Right hindlimb (tissue), 1 donor: ENCODE results near the gene MTMR1.

Experiments
- DNase-seq: peaks from one replicate; pipeline ENCODE4 v3.0.0-alpha.2; 2018

The MTMR1 gene

DNA sequence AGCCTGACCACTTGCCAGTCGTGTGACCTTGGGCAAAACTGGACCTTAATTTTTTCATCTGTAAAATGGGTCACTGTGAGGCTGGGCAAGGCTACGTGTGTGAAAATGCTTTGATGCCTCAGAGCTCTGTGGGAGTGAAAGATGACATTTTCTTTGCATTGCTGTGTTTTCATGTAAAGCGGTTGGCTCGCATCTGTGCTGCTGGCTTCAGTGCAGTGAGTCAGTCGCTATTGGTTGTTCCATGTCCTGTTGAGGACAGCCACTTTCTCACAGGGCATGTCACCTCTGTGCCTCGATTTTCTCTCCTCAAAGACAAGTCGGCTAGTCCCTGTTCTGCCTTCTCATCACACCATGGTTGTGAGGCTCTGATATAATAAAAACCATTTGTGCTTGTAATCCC, 4.4 kb downstream of the MTMR1 start:
- DNase-seq: no peak

DNA sequence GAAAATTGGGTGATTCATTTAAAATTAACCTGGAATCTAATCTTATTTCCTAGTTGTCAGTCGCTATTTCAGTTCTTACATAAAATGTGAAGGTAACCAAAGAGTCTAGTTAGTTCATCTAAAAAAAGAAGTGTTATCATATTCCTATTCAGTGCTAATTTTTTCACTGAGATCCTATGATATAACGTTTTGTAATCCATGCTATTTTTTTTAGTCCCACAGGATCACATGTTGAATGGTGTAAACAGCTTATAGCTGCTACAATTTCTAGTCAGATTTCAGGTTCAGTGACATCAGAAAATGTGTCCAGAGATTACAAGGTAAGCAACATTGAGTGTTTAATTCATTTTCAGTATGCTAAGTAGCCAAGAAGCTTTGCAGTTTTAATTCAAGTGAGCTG, 5.8 kb downstream of the MTMR1 start:
- no peak for DNase-seq

DNA sequence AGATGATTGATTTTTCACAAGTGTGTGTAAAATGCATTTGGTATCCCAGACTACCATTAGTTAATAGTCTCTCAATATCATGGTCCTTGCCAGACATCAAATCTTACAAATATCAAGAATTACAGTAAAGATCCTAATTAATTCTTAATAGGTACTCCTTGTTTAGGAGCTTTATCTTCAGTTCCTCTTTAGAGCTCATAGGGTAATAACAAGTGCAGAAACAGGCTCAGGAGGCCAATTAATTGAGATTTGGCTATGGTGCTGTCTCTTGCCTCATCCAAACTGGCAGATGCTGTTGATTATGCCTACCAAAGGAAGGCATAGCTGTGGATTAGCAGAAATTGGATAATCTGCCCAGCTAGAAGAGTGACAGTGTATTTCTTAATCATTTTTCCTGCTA, 6.9 kb downstream of the MTMR1 start:
- DNase-seq: no peak

DNA sequence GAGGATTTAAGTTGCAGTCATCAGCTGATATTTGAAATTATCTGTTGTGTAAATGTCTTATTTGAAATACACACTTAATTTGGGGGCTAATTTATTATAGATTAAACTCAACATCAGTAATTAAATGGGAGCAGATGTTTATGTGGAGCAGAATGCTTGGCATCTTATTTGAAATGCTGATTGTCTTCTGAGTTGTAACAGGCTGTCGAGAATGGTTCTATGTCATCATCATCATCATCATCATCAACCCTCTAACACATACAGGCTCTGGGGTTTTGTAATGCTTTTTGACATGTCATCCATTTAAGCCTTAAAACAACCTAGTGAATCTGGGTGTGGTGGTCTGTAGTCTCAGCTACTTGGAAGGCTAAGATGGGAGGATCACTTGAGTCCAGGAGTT, 8.2 kb downstream of the MTMR1 start:
- no peak for DNase-seq

DNA sequence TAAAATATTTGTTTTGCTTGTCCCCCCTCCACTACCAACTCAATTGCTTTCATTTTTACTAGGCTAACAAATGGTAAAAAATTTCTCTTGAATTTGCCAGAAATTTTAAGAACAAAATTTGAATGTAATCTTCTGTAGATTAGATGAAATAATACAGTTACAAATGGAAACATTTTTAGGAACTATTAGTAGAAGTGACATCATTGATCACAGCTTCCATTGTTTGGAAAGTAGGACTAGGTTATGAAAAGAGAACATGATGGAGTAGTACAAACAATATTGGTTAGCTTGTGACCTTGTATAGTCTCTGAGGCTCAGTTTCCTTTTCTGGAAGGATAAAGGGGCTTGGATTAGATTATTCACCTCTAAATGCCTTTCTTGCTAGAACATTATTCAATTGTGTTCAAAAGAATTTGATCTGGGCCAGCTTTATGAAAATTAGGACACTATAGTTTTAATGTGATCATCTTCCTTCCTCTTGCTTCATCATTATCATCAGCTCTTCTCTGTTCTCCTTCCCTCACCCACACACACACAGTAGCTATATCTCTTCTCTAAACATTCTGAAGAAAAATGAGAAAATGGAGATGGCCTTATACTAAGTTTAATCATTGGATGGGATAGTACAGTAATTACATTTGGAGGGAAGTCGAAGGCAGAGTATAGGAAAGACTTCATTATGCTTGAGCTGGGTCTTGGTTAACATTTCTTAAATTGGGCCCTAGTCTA, 9.9 kb downstream of the MTMR1 start:
- DNase-seq: no peak

DNA sequence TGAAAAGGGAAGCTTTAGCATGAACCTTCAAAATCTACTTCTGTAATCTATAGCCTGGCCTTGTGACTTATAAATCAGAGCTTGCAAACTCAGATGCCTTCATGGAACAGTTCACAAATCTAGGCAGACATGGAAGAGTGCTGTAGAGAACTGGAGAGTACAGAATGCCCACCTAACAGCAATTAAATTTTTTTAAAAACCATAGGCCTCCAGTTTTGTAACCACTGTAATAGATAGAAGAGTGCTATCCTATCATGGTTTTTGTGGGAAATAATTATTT, 10.4 kb downstream of the MTMR1 start:
- no peak for DNase-seq

DNA sequence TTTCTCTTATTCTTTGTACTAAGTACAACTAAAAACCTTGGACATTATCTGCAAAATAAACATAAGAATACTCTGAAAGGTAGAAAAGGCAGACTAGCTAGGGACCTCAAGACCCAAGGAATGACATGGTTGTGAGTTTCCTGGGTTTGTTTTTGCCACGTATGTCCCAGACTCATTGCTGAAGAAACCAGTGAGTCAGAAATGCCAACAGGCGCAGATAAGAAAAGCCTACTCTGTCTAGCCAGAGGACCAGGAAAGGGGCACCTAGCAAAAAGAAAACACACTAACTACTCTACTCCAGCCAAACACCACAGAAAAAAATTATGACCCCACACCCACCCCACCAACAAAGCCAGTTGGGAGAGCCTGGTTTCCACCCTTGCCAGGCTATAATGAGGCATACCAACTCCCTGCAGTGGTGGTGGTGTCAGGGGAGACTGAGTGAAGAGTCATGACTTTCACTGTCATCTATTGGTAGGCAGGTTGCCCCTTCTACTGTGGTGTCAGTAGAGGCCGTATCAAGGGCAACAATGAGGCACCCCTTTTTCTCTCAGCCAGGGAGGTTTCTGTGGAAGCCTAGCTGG, 10.9 kb downstream of the MTMR1 start:
- DNase-seq: no peak

DNA sequence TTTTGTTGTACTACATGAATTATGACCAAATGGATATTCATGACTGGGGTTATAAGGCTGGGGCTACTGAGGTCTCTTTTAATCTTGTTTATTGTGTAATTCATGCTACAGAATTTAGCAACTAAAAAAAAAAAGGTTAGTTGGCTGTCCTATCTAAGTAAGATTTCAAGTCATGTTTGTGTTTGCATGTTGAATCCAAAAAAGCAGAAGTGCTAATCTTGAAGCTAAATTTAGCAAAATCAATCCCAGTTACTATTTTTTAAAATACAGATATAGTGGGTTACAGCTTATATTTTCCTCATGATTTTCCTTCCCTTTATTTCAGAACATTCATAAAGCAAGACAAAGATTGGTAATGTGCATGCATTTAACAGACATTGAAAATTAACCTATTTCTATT, 19.4 kb downstream of the MTMR1 start:
- no peak for DNase-seq

DNA sequence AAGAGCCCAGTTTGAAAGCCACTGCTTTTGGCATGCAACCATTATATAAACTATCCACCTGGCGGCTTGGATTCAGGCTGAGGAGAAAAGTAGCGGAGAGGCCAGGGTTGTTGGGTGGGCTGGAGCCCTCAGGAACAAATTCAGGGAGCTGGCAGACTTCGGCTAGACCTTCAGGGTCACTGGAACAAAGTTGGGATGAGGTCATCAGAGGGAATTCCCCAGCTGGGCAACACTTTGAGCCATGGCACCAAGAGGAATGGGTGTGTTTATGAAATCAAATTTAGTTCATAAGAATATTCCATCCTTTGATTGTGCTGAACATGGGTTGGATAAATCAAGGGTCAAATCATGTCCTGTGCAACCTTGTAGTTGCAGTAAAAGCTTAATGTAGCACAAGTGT, 22.0 kb downstream of the MTMR1 start:
- no peak for DNase-seq

DNA sequence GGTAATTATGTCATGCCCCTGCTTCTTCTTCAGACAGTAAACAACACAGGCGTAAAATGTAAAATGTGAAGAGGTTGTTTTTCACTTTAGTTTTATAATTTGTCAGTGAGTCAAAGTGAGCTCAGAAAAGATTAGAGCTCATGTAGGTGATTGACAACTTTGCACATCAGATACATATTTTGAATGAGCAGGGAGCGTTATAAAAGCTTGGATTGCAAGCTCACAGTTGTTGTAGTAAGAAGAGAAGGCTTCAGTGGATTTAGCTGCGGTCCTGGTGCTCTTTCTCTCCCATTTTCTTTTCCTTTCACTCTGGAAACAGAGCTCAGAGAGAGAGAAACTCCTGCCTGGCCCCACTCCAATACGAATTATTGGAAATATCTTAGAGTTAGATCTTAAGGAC, 26.4 kb downstream of the MTMR1 start:
- no peak for DNase-seq

DNA sequence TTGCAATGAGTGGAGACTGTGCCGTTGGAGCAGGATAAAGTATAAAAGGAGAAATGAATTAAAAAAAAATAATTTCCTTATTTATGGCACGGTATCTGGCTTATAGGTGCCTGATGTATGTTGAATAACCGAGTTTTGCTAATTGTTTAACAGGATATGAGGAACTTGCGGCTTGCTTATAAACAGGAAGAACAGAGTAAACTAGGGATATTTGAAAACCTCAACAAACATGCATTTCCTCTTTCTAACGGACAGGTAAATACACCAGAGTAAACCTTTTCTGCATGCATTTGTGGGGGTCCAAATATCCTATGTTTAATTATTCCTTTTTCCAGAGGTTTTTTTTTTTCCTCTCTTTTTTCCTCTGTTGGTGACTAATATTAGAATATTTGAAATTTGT, 36.8 kb downstream of the MTMR1 start:
- no peak for DNase-seq

DNA sequence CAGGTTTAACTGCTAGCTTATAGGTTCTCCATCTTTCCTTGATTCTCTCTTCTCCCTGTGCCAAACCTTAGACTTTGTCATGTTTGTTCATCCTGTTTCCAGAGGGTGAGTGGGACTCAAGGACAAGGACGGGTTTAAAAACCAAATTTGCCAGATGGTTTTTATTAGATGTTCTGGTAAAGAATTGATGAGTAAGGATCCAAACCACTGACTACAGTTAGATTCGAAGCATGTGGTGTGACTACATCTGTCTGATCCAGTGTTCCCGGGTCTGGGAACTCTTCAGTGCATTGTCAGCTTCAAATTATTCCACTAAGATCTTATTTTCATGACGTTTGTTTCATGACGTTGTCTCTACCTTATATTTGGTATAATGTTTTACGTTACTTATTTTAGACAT, 37.5 kb downstream of the MTMR1 start:
- DNase-seq: no peak

DNA sequence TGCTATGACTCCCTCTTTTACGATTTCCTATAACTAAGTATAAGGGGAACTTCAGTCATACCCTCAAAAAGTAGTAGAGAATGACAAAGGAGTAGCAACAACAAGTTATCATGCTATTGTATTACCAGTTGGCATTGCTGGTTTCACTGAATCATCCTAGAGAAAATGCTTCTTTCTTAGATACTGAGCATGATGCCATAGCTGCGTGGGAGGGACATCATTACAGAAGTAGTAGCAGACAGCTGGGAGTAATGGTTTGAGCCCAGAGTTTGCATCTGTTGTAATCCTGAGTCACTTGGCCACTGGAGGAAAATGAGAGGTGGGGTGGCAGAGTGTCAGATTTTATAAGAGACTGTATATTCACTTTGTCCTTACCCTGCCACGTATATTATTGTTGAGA, 38.6 kb downstream of the MTMR1 start:
- DNase-seq: no peak

DNA sequence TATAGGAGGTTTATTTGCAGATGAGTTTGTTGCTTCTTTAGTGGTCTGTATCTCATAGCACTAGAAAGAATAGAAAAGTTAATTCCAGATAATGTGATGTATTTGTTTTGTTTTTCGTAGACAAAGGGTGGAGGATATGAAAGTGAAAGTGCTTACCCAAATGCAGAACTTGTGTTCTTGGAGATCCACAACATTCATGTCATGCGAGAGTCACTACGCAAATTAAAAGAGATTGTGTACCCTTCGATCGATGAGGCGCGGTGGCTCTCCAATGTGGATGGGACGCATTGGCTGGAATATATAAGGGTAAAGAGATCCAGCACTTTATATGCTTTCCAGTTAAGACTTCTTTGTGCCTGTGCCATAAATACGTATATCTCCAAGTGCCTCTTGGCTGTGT, 43.3 kb downstream of the MTMR1 start:
- DNase-seq: no peak

DNA sequence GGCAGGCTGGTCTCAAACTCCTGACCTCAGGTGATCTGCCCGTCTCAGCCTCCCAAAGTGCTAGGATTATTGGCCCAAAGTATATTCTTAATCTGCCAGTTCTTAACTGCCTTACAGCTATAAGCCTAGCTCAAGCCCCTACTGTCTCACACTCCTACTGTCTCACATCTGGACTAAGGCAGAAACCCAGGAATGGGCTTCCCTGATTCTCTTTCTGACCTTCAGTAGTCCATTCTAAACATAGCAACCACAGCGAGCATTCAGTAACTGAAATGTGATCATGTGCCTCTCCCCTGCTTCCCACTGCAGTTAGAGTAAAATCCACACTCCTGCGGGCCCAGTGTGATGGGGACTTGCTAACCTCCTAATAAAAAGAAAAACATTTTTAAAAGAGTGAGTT, 58.9 kb downstream of the MTMR1 start:
- no peak for DNase-seq

DNA sequence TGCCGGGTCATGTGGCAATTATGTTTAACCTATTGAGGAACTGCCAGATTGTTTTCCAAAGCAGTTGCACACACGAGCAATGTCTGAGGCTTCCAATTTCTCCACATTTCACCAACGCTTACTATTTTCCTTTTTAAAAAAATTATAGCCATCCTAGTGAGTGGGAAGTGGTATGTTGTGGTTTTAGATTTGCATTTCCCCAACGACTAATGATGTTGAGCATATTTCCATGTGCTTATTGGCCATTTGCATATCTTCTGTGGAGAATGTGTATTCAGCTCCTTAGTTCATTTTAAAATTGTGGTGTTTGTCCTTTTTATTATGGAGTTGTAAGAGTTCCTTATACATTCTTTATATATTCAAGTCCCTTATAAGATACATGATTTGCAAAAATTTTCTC, 60.2 kb downstream of the MTMR1 start:
- no peak for DNase-seq

DNA sequence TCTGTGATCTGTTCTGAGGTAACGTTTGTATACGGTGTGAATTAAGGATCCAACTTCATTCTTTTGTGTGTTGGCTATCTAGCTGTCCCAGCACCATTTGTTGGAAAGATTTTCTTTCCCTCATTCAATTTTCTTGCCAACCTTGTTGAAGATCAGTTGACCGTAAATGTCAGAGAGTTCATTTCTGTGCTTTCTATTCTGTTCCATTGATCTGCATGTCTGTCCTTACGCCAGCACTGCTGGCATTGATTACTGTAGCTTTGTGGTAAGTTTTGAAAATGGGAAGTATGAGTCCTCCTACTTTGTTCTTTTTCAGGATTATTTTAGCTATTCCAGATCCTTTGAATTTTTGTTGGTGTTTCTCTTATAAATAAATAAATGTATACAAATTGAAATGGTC, 60.8 kb downstream of the MTMR1 start:
- DNase-seq: no peak

DNA sequence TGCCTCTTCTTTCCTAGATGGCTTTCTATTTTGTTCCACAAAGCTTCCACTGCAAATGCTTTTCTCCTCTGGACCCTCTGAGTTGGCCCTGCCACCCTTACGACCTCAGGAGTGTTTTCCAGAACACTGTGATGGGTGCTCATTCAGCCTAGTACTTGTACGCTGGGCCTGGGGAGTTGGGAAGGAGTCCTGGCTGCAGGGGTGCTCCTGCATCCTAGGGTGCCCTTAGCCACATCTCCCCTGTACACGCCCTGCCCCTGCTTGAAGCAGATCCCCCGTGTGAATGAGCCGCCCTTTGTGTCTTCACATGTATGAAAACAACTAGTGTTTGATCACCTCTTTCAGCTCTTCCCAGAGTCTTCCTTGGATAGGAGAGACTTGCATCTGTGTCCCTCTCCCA, 64.2 kb downstream of the MTMR1 start:
- DNase-seq: no peak

DNA sequence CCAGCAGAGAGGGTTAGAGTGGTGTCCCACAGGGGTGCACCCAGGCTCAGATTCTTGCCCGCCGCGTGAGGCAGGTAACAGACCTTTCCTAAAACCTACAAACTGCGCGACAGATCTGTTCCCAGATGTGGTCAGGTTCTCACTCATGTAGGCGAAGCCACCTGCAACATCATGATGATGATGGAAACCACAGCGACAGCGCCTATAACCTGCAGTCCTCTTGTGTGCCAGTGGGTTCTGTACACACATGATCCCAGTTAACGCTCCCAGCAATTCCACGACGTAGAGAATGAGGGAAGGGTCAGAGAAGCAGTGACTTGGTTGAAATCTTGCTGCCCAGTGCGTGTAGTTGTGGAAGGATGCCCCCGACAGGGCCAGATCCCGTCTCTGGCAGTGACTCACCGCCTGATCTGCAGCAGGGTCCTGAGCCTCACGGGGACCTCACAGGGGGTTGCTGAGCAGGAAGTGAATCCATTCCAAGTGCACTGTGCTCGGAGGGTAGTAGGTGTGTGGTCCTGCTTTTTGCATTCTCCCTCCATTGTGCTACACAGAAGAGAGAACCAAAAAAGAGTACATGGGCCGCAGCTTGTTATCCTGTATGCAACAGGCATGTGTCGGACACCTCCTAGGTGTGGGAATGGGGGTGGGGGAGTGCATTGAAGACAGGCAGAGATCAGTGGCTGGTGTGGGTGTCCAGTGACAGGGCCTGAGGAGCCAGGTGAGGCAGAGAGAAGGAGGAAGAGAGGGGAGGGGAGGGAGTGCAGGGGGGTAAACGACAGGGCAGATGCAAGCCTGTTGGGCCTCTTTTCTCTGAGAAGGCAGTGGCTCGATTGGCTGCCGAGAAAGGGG, 66.6 kb downstream of the MTMR1 start:
- no peak for DNase-seq

DNA sequence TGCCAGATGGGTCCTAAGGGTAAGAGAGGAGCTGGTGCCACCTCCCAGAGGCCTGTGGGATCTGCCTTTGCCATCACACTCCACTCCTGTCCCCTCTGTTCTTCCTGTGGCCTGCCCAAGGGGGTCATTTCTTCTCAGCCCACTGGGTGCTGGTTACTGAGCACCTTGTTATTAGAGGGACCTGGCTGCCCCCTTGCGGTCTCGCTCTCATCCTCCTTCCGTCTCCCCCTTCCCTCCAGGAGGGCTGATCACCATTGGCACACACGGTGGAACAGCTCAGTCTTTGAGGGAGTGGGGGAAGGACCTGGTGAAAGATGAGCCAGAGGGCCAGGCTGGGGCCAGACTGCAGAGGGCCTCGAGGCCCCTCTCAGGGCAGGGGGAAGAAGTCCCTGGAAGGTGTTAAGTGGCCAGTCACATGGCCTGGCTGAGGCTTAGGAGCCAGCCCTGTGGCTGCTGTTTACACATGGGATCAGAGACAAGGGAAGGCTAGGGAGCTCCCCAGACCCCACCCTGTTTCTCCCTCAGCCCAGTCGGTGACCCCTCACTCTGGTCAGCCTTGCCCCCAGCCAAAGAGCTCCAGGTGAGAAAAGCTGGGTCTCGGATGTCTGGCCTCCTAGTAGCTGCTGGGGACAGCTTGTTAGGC, 68.1 kb downstream of the MTMR1 start:
- DNase-seq: no peak

DNA sequence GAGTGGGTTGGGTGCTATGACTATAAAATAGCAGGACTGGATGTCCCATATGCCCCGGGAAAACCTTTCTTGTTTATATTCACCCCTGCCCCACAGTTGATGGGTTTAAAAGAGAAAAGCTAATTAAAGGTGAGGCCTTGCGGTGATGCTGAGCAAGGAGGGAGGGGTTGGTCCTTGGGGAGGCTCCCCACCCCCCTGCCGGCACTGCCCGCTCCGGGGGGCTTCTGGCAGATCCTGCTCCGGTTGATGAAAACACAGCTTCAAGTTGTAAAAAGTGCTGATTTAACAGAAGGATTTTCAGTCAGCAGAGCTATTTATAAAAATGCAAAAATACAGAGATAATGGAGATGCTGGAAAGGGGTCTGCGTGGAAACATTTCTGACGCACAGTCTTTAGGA, 68.6 kb downstream of the MTMR1 start:
- DNase-seq: no peak

DNA sequence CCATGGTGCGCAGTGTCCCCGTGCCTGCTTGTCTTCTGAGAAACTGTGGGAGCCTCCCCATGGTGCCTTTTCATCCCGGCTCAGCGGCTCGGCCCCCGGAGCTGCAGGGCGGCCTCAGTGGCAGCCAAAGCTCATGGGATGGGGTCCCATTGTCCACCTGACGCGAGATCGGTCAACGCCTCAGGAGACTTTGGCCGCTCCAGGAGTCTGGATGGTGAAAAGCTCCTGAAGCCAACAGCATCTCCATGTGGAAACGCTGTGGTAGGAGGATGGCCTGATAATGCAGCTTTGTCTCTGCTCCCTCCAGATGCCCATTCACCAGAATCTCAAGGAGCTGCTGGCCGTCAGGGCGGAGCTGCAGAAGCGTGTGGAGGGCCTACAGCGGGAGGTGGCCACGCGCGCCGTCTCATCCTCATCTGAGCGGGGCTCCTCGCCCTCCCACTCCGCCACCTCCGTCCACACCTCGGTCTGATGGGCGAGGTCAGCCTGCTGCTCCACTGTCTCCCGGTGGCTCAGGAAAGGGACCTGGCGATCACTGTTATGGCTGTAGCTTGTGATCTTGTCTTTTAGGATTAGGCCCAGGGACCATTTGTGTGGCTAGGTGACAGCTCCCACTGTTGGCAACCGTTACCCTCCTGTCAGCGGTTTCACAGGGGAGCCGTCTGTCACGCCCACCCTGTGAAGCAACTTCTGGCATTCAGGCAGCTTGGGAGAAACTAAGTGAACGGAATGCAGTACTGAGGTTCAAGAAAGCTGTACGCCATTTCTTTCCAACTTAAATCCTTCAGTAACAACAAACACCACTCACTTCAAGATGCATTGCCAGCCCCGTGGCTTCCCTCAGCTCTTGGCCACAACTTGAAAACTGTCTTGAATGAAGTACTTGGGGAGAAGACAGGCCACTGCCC, 69.3 kb downstream of the MTMR1 start:
- DNase-seq: no peak

DNA sequence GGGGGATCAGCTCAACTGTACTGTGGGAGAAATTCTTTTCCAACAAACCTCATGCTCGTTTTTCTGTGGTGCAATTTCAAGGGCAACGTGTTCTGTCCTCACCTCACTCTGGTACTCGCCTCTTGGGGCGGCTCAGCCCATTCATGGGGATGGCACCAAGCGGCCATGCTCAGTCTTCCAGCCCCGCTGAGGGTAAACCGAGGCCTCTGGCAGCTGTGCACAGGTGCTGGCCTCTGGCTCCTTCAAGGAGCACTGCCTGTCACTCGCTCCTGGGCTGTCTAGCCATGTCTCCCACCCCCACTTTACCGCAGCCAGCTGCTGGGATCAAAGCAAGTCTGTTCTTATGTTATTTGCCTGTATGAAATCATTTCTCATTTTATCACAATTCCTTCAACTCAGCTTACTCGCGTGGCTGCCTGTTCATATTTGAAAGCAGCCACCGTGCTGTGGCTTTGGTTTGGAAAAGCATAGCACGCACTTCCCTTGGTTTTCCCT, 70.2 kb downstream of the MTMR1 start:
- DNase-seq: no peak
